Smooth muscle cell (in vitro differentiated cells): Measurements from ENCODE around the gene MBNL2. TPM values are rescaled to one million over a fixed set of nuclear protein-coding genes. Genes with fewer than 3 reads are reported as not detected.

Experiments
- DNase-seq: peaks from one replicate; lab custom pipeline; 2025; ENCODE audit not compliant: unreplicated experiment; lab: John Stamatoyannopoulos, UW
- H2AFZ ChIP-seq: fragments of 200-600 bp; sonication (generic); 2 replicates; pipeline ENCODE4 v1.6.0; 2016; ENCODE audit warnings: antibody characterized with exemption, low read depth, mild to moderate bottlenecking
- H3F3A ChIP-seq: fragments of 200-600 bp; sonication (generic); 2 replicates; pipeline ENCODE4 v1.6.0; 2017; ENCODE audit warnings: antibody characterized with exemption, low read depth
- H3K27ac ChIP-seq: fragments of 200-600 bp; sonication (generic); 2 replicates; pipeline ENCODE4 v1.5.1; 2016; ENCODE audit warnings: low read depth, mild to moderate bottlenecking
- H3K27me3 ChIP-seq: fragments of 200-600 bp; sonication (generic); 2 replicates; pipeline ENCODE4 v1.6.1; 2016; ENCODE audit warnings: low read depth, mild to moderate bottlenecking
- H3K36me3 ChIP-seq: fragments of 200-600 bp; sonication (generic); 2 replicates; pipeline ENCODE4 v1.5.1; 2016; ENCODE audit warnings: low read depth
- H3K4me1 ChIP-seq: fragments of 200-600 bp; sonication (generic); 2 replicates; pipeline ENCODE4 v1.5.1; 2016; ENCODE audit warnings: low read depth
- H3K4me2 ChIP-seq: fragments of 200-600 bp; sonication (generic); 2 replicates; pipeline ENCODE4 v1.6.0; 2016; ENCODE audit warnings: mild to moderate bottlenecking
- H3K4me3 ChIP-seq: fragments of 200-600 bp; sonication (generic); 2 replicates; pipeline ENCODE4 v1.5.1; 2016; ENCODE audit warnings: mild to moderate bottlenecking
- H3K79me2 ChIP-seq: fragments of 200-600 bp; sonication (generic); 2 replicates; pipeline ENCODE4 v1.6.0; 2016; ENCODE audit warnings: low read depth, mild to moderate bottlenecking
- H3K9ac ChIP-seq: fragments of 200-600 bp; sonication (generic); 2 replicates; pipeline ENCODE4 v1.6.0; 2016; ENCODE audit warnings: low read depth
- H3K9me3 ChIP-seq: fragments of 200-600 bp; sonication (generic); replicated peaks from 2 replicates; pipeline ENCODE4 v1.5.1; 2016; ENCODE audit warnings: low read depth
- H4K20me1 ChIP-seq: fragments of 200-600 bp; sonication (generic); 2 replicates; pipeline ENCODE4 v1.6.0; 2016; ENCODE audit warnings: low read depth
- CTCF ChIP-seq: fragments of 200-600 bp; sonication (generic); IDR thresholded peaks from 2 replicates; pipeline ENCODE4 v1.5.1; 2017; ENCODE audit warnings: borderline replicate concordance, mild to moderate bottlenecking, antibody characterized with exemption; ENCODE audit not compliant: insufficient read depth, poor library complexity, severe bottlenecking
- WGBS: methylation state at CpG from one replicate; pipeline ENCODE4 v1.1.7; 2016; ENCODE audit warnings: low lambda C conversion rate; 5-methylcytosine and 5-hydroxymethylcytosine counted together
- polyA plus RNA-seq: library from polyadenylated mRNA; unstranded; fragments of >200 nt; fragmentation: Nextera tagmentation; extraction: Ambion mirVana; gene quantifications from 2 replicates; pipeline ENCODE4 v1.2.1, GENCODE V29; 2016
- total RNA-seq: library from RNA; depleted of rRNA; stranded (reverse); fragments of >200 nt; gene quantifications from 2 replicates; pipeline ENCODE4 v1.2.3, GENCODE V29; 2014

The MBNL2 gene
- total and polyA plus RNA-seq, 2 experiments from 2014 or later: 33.7 to 120 TPM

DNA sequence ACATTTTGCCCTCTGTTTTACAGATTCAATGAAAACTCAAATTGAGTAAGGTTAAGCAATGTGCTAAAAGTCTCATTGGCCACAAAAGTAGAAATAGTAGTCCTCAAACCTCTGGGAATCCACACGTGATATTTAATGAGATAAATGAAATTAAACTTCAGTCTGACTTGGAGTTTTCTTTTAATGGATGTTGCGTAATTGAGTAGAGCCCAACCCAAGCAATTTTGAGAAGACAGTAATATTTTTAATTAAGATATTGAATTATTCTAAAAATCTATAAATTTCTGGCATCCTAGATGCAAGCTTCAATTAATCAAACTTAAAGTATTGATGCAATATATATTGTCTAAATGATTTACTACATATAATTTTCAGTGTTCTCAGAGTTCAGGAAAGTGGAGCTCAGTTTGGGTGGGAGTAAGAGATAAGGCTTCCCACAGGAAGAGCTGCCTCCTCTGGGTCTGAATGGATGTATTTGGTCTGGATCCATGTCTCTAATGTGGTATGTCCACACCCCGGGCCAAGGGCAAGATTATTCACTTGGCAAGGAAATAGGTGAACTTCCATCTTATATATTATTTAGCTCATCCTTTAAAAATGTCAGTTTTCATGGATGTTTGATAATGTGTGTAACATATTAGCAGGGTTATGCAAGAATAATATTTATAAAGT lies 6.9 kb downstream of the MBNL2 start:
- H3K4me3 ChIP-seq: no peak overlapping the region
- no peak overlapping the region for H3K27ac ChIP-seq
- no peak overlapping the region for H2AFZ ChIP-seq
- H4K20me1 ChIP-seq: peaks cover 91% of the 10 kb centered on the region
- peaks cover 28% of the 10 kb centered on the region for H3K4me1 ChIP-seq
- no peak overlapping the region for H3K9ac ChIP-seq
- TF ChIP-seq CTCF: no peak
- peaks cover 98% of the 10 kb centered on the region for H3K79me2 ChIP-seq
- no peaks in the 10 kb centered on the region for H3F3A ChIP-seq
- H3K27me3 ChIP-seq: no peaks in the 10 kb centered on the region
- 67% methylated on average over 3 of the region's 3 CpGs for WGBS
- no peaks in the 10 kb centered on the region for H3K9me3 ChIP-seq
- no peak for DNase-seq
- no peaks in the 10 kb centered on the region for H3K36me3 ChIP-seq
- peak overlapping the region; percentile 28 for H3K4me2 ChIP-seq

DNA sequence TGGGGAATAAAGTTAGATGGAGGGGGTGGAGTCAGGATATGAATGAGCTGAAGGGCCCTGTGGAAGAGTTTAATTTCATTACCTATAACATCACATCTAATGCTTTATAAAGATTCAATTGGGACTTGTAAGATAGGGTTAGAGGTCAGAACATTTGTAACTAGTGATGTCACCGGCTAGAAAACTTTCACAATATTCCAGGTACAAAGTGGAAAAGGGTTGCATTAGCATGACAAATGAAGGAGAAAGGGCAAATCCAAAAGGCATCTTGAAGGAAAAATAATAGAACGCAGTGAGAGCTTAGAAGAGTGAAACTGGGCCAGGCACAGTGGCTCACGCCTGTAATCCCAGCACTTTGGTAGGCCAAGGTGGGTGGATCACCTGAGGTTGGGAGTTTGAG lies 7.6 kb downstream of the MBNL2 start:
- Histone ChIP-seq H3K27me3 (no peaks in the 10 kb centered on the region), H3K9ac (no peak overlapping the region), H3F3A (no peaks in the 10 kb centered on the region), H3K4me2 (no peak overlapping the region), H3K4me1 (peaks cover 22% of the 10 kb centered on the region), H3K36me3 (no peaks in the 10 kb centered on the region), H3K9me3 (no peaks in the 10 kb centered on the region), H2AFZ (no peak overlapping the region), H3K27ac (no peak overlapping the region), H4K20me1 (peaks cover 97% of the 10 kb centered on the region), H3K4me3 (no peak overlapping the region), H3K79me2 (peaks cover 98% of the 10 kb centered on the region)
- WGBS: 95% methylated on average over 3 of the region's 3 CpGs
- no peak for DNase-seq
- TF ChIP-seq CTCF: no peak

DNA sequence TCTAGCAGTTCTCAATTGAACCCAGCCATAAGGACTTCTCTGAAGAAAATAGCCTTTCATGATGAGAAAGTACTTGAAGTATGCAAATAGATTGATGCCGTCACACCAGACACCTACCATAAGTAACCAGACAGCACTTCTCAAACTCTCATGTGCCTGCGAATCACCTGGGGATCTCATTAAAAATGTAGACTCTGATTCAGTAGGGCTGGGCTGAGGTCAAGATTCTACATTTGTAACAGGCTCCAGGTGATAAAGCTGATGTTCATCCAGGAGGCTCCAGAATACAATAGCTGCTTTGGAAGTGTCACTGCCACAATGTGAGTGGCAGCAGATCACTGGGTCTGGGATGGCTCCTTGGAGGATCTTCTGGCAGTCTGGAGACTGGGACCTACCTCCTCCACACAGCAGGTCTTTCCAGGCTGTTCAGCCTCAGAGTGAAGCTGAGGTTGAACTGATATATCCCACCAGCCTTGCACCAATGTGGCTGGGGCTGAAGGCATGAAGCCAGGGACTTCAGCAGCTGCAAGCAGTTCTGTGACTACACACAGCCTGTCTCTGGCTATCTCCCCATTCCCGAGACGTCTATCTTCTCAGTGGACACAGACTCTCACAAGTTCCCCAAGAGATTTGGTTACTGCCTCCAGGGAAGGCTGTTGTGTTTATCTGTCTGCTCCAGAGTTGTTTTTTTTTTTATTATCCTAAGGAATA lies 9.1 kb downstream of the MBNL2 start:
- Histone ChIP-seq H3K36me3 (no peaks in the 10 kb centered on the region), H3K79me2 (peaks cover 98% of the 10 kb centered on the region), H3K27me3 (no peaks in the 10 kb centered on the region), H3K27ac (no peak overlapping the region), H3K9me3 (no peaks in the 10 kb centered on the region), H2AFZ (no peak overlapping the region), H3K9ac (no peak overlapping the region), H3K4me3 (no peak overlapping the region), H3K4me2 (no peak overlapping the region), H4K20me1 (peaks cover 97% of the 10 kb centered on the region), H3F3A (no peaks in the 10 kb centered on the region), H3K4me1 (peaks cover 14% of the 10 kb centered on the region)
- TF ChIP-seq CTCF: no peak
- DNase-seq: no peak
- 73% methylated on average over 4 of the region's 4 CpGs for WGBS
